Measurements from ENCODE around the gene TMEM94. TPM values are rescaled to one million over a fixed set of nuclear protein-coding genes. Genes with fewer than 3 reads are reported as not detected.
A peak's percentile ranks its signal among the peaks of the same experiment; 100 is the strongest.

TMEM94 gene
- total RNA-seq, 1 experiment from 2014 or later = 63.4 TPM

- Mint-ChIP-seq H3K4me3 (ENCODE audit: low read depth, unreplicated experiment) (peak overlapping the region; percentile 94), H3K36me3 (ENCODE audit: insufficient read depth, unreplicated experiment) (peaks cover 54% of the 10 kb centered on the region), H3K27me3 (ENCODE audit: unreplicated experiment) (no peaks in the 10 kb centered on the region), H3K27ac (ENCODE audit: unreplicated experiment) (peak overlapping the region; percentile 82), H3K9me3 (ENCODE audit: low read depth, unreplicated experiment) (no peaks in the 10 kb centered on the region), H3K4me1 (ENCODE audit: low read depth, unreplicated experiment) (peaks cover 12% of the 10 kb centered on the region)
- peak; percentile 35 for DNase-seq
- no peak for TF ChIP-seq CTCF (IDR thresholded peaks at IDR 0.05; ENCODE audit: unreplicated experiment)
- intact Hi-C loops (cut with micrococcal nuclease; ENCODE audit: unreplicated experiment) = no loop called here
- CTCF ChIA-PET = interaction anchor here (0.8 to 3.6 kb wide), 14 partner anchors 9 to 97 kb away, joined by 3 to 23 read pairs (median 4); partner anchors contain the start of genes MYO15B and TSEN54
- no TSS peak for BruUV-seq (replicated peaks)
These were observed 69.5 kb downstream of the TMEM94 start for GRCh38 chr17:75525806-75526554.

GRCh38 chr17:75526555-75527270, 70.3 kb downstream of the TMEM94 start:
- intact Hi-C loops (cut with micrococcal nuclease; ENCODE audit: unreplicated experiment) = no loop called here
- Mint-ChIP-seq H3K27me3 (ENCODE audit: unreplicated experiment) (no peaks in the 10 kb centered on the region), H3K4me3 (ENCODE audit: low read depth, unreplicated experiment) (peak overlapping the region; percentile 94), H3K9me3 (ENCODE audit: low read depth, unreplicated experiment) (no peaks in the 10 kb centered on the region), H3K4me1 (ENCODE audit: low read depth, unreplicated experiment) (peaks cover 19% of the 10 kb centered on the region), H3K27ac (ENCODE audit: unreplicated experiment) (peak overlapping the region; percentile 82), H3K36me3 (ENCODE audit: insufficient read depth, unreplicated experiment) (peaks cover 61% of the 10 kb centered on the region)
- BruUV-seq (replicated peaks) = no TSS peak
- DNase-seq = peak; percentile 41
- no peak for TF ChIP-seq CTCF (IDR thresholded peaks at IDR 0.05; ENCODE audit: unreplicated experiment)
- CTCF ChIA-PET = interaction anchor here (0.6 to 3.6 kb wide), 9 partner anchors 9 to 352 kb away, joined by 3 to 23 read pairs (median 5); partner anchors contain the start of genes MYO15B, TRIM47 and TSEN54

DNA sequence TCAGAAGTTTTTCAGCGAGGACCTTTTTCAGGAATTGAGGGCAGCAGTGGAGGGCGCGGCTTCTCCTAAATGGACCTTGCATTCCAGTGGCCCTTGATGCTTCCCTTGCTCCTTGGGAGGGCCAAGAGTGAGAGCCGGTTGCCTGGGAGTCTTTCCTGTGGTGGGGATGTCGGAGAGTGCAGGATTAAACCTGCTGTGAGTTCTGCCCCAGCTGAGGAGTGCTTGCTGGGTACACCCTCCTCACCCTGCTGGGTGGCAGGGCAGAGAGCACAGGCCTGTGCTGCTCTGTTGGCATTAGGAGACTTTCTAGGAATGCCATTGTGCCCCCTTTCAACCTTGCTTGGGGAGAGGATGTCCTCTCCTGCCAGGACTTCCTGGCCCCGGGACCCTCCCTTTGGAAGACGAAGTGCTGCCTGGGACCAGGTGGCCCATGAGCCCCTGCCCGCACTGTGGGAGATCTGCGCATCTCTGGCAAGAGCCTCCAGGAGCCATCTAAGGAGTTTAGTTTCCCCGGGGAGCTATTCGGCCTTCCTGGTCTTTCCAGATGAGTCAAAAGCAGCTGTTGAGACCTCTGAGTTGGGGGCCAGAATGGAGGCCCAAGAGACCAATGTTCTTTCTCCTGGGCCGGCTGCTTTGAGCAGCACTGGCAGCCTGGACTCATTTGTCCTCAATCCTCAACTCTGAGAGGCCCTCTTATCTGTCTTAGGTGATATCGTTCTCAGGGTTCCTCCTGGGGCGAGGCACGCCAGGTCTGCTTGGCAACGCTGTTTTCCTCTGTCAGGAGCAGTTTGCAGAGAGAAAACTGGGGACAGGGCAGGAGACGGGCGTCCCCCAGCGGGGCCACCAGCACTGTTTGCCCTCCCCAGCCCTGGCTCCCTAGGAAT, 74.6 kb downstream of the TMEM94 start:
- no peak for TF ChIP-seq CTCF (IDR thresholded peaks at IDR 0.05; ENCODE audit: unreplicated experiment)
- Mint-ChIP-seq H3K27me3 (ENCODE audit: unreplicated experiment) (no peaks in the 10 kb centered on the region), H3K27ac (ENCODE audit: unreplicated experiment) (peak overlapping the region; percentile 73), H3K36me3 (ENCODE audit: insufficient read depth, unreplicated experiment) (peaks cover 79% of the 10 kb centered on the region), H3K4me3 (ENCODE audit: low read depth, unreplicated experiment) (peak overlapping the region; percentile 41), H3K4me1 (ENCODE audit: low read depth, unreplicated experiment) (peaks cover 45% of the 10 kb centered on the region), H3K9me3 (ENCODE audit: low read depth, unreplicated experiment) (no peaks in the 10 kb centered on the region)
- intact Hi-C loops (cut with micrococcal nuclease; ENCODE audit: unreplicated experiment) = loop anchor here (1.0 kb wide), 1 partner anchor 19 kb away; no protein-coding TSS in a partner anchor
- BruUV-seq (replicated peaks) = TSS peak; percentile 76
- CTCF ChIA-PET = interaction anchor here (0.6 to 1.6 kb wide), 5 partner anchors 14 to 388 kb away, joined by 3 to 5 read pairs (median 4); no protein-coding TSS in a partner anchor
- no peak for DNase-seq

- DNase-seq = peak; percentile 62
- TF ChIP-seq CTCF (IDR thresholded peaks at IDR 0.05; ENCODE audit: unreplicated experiment) = no peak
- CTCF ChIA-PET = interaction anchor here (0.5 to 1.6 kb wide), 6 partner anchors 14 to 285 kb away, joined by 3 to 9 read pairs (median 4); partner anchors contain the start of gene TSEN54
- Mint-ChIP-seq H3K4me1 (ENCODE audit: low read depth, unreplicated experiment) (peaks cover 47% of the 10 kb centered on the region), H3K36me3 (ENCODE audit: insufficient read depth, unreplicated experiment) (peaks cover 77% of the 10 kb centered on the region), H3K4me3 (ENCODE audit: low read depth, unreplicated experiment) (peak overlapping the region; percentile 41), H3K27me3 (ENCODE audit: unreplicated experiment) (no peaks in the 10 kb centered on the region), H3K27ac (ENCODE audit: unreplicated experiment) (peak overlapping the region; percentile 73), H3K9me3 (ENCODE audit: low read depth, unreplicated experiment) (no peaks in the 10 kb centered on the region)
- BruUV-seq (replicated peaks) = no TSS peak
- intact Hi-C loops (cut with micrococcal nuclease; ENCODE audit: unreplicated experiment) = loop anchor here (1.0 kb wide), 1 partner anchor 19 kb away; no protein-coding TSS in a partner anchor
These were observed 75.3 kb downstream of the TMEM94 start for GRCh38 chr17:75531721-75532072.
